ENCODE data around the gene SHPK.

DNA sequence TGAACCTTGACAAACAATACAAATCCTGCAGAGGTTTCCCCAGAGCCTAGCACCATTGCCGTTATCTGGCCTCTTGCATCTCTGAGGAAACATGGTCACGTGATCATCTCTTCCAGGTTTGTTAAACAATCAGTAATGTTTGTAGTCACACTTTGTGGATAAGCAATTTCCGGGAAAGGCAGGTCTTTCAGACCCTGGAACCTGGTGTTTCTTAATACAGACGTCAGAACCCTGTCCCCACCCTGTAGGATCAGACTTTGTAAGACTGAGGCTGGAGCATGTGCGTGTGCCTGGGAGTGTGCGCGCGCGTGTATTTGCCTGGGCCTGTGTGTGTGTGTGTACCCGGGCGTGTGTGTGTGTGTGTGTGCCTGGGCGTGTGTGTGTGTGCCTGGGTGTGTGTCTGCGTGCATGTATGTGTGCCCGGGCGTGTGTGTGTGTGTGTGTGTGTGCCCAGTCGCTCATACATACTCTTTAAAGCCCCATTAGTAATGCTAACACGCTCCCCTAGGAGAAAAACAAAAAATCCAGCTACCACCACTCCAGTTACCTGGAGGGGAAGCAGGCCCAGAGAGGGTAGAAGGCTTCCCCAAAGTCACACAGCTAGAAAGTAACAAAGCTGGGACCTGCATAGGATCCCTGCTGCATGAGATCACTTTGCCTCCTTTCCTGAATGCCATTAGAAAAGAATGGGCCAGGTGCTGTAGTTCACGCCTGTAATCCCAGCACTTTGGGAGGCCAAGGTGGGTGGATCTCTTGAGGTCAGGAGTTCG lies 5.9 kb upstream of the SHPK start:
- TF ChIP-seq POLR2AphosphoS5 (IDR thresholded peaks at IDR 0.05): no peak
- TF ChIP-seq, protein P1, sequence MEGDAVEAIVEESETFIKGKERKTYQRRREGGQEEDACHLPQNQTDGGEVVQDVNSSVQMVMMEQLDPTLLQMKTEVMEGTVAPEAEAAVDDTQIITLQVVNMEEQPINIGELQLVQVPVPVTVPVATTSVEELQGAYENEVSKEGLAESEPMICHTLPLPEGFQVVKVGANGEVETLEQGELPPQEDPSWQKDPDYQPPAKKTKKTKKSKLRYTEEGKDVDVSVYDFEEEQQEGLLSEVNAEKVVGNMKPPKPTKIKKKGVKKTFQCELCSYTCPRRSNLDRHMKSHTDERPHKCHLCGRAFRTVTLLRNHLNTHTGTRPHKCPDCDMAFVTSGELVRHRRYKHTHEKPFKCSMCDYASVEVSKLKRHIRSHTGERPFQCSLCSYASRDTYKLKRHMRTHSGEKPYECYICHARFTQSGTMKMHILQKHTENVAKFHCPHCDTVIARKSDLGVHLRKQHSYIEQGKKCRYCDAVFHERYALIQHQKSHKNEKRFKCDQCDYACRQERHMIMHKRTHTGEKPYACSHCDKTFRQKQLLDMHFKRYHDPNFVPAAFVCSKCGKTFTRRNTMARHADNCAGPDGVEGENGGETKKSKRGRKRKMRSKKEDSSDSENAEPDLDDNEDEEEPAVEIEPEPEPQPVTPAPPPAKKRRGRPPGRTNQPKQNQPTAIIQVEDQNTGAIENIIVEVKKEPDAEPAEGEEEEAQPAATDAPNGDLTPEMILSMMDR (IDR thresholded peaks at IDR 0.05 in 8 of 11, conservative IDR thresholded peaks at IDR 0.05 in 3 of 11): no peak
